NCI-H82 (cell line): ENCODE measurements around the gene ARSI.

ENCODE experiments used
- DNase-seq: peaks from one replicate; lab custom pipeline; 2025; lab: John Stamatoyannopoulos, UW

The ARSI gene

DNA sequence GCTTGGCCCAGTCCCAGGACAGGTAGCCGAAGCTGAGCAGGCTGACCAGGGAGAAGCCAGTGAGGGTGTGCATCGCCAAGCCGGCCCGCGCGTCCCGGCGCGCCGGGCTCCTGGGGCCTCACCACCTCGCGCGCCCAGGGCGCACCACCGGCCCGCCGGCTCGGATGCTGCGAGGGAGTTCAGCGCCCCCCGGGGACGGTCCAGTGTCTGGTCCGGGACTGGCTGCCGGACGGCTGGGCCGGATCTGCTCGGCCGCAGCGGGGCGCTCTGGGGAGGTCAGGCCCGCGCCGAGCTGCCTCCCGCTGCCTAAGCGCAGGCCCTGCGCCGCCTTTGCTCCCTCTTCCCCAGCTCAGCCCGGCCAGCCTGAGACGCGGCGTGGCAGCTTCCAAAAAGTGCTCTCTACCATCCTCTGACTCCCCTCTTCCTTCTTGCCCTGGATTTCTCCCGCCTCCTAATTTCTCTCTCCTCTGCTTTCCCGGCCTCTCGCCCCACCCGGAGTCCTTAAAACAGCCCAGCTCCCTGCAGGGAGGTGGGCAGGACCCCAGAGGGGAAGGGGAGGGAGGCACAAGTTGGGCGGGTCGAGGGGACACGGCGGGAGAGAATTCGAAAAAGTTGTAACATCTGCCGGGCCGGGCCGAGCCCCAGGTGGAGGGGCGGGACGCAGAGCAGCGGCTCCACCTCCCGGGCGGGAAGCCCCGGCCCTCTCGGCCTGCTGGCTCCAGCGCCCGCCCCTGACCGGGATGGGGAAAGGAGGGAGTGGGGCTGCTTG, at the start of gene ARSI:
TSS of gene ARSI (minus strand) at position 605 of the 769 bp plus-strand sequence. CDS start at position 73, 532 bp downstream.
- DNase-seq: peak; percentile 80

DNA sequence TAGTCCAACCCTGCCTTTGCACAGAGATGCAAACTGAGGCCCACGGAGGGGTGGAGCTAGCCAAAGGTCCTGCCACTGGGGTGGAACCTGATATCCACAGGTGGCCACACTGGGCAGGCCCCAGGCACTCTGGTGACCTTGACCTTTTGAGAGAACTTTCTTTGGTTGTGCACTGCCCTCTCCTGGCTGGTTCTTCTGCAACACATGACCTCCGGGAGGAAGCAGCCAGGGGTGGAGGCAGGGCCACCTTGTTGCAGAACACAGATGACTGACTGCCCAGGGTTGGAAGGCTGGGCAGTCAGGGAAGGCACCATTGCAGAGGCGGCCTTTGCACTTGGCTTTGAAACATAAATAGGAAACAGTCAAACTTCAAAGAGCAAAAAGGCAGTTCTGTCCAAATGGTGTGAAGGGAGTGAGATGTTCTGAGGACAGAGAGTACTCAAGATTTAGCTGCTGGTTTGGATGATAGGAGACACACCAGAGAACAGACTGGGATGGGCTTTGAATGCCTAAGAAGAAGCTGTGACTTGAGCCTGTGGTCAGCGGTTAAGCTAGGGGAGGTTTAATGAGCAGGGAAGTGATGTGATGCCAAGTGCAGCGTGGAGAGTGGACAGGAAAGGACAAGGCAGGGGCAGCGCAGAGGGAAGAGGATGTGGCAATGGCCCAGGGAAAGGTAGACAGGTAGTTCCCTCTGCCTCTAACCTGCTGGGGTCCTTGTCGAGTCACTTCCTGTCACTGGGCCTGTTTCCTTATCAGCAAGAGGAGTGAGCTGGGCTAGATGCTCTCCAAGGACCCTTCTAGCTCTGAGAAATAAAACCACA, 48.0 kb upstream of the ARSI start:
- DNase-seq: peak; percentile 74

DNA sequence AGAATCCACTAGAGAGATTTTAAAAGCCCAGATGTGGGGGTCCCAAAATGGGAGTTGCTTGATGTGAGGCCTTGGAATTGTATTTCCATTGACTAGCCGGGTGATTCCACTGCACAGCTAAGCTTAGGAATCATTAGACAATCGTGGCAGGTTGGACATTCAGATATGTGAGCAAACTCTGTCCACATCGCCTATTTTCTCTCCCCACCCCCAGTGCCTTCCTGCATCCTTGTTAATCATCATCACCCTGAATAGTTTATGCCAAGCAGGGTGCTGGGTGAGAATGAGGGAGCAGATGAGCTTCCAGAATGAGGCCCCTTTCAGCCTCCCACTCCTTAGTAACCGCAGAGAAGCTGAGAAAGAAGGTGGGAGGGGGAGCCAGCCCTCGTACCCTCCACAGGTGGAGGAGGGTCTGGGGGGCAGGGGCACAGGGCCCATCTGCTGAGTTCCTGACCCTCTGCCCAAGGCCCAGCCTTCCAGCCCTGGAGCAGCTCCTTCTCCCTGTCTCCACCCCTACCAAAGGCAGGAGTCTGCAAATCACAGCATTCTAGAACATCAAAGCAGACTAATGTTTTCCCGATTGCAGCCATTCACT, 47.1 kb upstream of the ARSI start:
- DNase-seq: no peak

DNA sequence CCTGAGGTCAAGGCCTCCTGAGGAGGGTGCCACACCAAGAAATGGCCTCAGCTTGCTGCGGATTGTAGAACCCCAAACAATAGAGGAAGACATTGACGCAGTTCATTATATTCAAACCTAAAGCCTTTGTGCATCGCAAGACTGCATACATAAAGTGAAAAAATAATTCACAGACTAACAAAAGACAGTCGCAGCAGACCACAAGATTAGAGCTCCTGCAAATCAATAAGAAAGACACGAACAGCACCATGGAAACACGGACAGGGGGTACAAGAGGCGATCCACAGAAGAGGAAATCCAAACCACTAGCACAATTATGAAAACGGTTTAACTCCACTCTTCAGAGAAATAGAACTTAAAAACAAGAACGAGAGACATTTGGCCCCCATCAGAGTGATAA, 44.7 kb upstream of the ARSI start:
- DNase-seq: no peak

DNA sequence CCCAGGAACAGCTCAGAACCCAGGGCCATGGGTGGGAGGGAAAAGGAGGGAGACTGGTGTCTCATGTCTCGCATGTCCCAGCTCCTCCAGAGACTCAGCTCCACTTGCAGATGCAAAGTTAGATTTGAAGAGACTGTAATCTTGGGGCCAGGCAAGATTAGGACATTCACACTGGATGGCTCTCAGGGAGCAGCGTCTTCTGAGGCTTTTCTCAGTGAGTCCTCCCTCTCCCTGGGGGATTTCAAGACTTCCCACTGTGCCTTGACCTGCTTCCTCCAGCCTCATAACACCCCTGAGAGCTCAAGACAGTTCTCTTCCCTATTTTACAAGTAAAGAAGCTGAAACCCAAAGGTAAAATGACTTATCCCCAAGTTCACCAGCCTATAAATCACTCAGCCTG, 44.3 kb upstream of the ARSI start:
- DNase-seq: no peak

DNA sequence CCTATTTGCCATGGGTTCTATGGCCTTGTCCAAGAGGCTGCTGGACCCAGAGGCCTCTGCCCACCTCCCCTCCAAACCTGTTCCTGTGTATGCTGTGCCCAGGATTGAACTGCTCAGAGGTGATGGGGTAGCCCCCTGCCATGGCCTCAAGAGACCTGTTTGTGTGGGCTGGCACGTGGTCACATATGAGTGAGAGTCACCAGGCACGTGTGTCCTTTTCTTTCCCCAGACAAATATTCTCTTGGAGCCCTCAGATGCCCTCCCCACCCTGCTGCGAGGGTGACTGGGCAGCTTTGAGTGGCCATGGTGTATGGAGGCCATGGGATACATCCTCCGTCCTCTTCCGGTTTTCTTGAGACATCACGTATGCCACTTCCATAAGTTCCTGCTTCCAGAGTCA, 43.9 kb upstream of the ARSI start:
- no peak for DNase-seq

DNA sequence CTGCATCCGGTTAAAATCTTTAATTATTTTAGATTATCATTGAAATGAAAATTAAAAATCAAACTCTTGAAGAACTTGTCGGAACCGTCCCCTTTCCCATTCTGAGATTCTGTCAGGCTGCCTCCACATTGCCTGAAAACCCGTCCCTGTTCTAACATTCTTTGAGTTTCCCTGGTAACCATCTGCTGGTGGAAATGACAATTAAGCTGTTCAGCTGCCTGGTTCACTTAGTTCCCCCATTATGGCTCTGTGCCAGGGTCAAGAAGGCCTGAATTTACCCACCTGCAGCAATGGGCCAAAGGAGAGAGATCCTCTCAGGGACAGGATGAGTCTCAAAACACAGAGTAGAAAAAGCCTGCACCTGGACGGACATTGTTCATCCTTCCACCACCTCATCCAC, 43.0 kb upstream of the ARSI start:
- DNase-seq: peak; percentile 41

DNA sequence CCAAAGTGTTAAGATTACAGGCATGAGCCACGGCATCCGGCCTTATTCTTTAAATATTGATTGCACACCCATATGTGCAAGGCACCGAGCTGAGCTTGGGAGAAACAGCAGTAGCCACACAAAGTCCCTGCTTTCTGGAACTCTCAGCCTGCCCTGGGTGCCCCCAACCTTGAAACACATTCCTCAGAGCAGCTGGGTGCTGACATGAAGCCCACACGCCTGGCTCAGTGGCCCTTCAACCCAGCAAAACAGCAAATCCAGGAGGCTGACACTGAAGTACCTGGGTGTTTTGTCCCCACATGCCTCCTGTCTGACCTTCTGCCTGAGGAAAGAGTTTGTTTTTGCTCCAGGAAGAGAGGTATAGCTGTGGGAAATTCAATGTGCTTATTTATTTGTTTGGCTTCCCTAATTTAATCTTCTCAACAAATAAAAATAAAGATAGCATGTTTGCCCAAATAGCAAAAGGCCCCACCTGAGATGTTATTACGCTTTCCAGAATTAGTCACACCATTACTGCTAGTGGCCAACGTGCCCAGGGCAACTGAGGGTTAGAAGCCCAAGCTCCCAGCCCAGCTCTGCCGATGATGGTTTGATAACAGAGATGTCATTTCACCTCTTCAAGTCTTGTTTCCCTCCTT, 41.4 kb upstream of the ARSI start:
- no peak for DNase-seq

DNA sequence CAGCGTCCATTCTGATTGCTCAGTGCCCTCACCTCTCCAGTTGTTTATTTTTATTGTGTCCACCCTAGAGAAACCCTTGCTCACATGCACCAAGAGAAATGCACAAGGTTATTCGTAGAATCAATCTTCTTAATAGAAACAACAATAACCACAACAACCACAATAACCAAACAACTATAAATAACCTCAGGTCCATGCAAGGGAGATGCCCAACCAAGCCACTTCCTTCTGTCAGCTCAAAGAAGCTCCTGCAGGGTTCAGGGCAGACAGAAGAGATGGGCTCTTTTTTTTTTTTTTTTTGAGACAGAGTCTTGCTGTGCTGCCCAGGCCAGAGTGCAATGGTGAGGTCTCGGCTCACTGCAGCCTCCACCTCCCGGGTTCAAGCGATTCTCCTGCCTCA, 39.9 kb upstream of the ARSI start:
- no peak for DNase-seq

DNA sequence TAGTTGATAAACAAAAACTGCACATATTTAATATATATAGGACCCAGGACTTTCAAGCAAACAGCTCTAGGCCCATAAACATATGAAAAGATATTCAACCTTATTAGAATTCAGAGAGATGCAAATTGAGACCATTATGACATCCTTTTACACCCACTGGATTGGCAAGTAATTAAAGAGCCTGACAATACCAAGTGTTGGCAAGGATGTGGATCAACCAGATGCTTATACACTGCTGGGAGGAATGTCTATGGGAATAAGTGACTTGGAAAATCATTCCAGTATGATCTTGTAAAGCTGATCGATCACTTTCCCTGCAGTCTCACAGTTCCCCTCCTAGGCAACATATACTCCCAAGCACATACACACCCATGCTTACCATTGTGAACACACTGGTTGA, 39.3 kb upstream of the ARSI start:
- no peak for DNase-seq

DNA sequence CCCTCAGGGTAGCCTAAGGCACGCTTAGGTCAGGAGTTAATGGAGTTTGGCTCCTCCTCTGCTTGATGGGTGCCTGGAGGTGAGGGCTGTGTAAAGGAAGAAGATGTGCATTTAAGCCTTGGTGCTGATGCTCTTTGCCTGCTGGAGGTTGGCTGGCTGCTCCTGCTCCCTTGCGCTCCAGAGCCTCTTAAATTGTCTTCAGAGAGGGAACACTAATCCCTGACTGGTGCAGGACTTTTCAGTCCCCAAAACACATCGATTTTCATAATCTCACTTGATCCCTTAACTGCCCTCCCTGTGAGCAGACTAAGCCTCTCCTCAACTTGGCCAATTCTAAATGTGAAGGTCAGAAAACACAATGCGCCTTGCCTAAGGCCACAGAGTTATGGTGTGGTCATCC, 38.6 kb upstream of the ARSI start:
- DNase-seq: peak; percentile 87

DNA sequence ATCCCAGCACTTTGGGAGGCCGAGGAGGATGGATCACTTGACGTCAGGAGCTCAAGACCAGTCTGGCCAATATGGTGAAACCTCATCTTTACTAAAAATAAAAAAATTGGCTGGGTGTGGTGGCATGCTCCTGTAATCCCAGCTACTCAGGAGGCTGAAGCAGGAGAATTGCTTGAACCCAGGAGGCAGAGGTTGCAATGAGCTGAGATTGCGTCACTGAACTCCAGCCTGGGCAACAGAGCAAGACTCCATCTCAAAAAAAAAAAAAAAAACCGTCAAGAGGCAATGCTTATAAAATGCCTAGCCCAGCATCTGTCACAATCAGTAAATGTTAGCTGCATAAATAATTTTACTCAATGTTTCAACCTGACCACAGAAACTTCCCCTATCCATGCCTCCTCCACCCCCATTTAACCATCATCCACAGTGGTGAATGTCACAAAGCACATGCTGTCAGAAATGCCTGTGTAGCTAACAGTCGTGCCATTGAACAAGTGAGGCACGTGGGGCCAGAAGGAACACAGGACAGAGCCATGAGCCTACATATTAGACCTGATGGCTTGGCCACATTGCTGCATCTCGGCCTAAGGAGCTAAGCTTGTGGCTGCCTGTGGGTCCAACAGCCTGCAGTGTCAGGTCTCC, 38.0 kb upstream of the ARSI start:
- no peak for DNase-seq

DNA sequence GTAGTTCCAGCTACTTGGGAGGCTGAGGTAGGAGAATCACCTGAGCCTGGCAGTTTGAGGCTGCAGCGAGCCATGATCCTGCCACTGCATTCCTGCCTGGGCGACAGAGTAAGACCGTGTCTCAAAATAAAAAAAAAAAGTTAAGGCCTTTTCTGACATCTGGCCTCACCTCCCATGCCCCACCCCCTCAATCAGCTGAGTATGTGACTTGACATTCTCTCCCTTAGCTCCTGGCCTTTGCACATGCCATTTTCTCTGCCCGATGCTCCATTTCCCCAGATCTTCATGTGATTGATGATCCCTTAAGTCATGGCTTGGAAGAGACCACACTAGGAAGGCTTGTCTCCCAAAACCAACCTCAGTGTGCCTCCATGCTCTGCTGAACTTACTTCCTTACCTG, 37.1 kb upstream of the ARSI start:
- peak; percentile 10 for DNase-seq

DNA sequence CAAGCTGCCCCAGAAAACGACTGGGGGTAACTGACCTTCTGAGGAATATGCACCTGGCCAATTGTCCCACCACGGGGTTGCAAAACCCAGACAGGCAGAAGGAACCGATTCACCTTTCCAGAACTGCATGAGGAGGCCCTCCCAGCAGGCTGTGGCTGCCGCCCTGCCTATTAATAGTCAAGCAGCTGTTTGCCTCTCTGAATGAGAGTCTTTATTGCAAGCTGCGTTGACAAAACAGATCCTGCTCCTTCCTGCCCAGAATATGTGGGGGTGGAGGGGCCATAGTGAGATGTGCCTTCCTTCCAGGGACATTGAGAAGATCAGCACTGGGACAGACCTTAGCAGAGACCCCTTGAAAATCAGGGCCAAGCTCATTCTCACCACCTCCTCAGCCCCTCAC, 36.5 kb upstream of the ARSI start:
- peak; percentile 28 for DNase-seq

DNA sequence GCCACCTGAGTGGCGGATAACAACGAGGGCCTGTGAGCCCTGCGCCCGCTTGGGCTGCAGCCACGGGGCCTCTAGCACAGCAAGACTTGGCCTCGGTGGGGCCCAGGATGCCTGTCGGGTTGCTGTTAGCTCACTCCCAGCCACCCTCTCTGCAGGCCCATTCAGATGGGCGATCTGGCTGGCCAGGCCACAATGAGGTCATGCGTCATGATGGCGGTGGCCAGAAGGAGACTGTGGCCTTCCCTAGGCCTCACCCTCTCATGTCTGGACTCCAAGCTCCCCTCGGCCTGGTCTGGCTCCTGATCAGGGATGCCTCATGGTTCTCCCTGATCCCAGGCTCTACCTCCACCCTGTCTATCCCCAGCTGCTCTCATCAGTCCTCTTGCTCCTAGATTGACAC, 35.8 kb upstream of the ARSI start:
- no peak for DNase-seq

DNA sequence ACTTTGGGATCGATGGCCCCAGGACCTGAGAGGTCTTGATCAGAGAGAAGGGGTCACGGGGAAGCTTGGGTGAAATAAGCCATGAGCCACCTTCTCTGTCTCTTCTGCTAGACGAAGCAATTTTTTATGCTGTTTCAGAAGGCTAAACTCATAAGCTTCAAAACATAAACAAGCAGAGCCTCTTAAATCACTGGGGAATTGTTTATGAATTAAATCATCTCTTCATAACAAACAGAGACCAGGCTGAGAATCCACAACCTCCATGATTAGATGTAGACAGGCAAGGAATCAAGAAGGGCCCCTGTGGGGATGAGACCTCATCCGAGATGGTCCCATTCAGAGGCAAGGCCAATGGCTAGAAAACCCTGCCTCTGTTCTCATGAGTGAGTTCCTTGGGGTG, 33.1 kb upstream of the ARSI start:
- no peak for DNase-seq

DNA sequence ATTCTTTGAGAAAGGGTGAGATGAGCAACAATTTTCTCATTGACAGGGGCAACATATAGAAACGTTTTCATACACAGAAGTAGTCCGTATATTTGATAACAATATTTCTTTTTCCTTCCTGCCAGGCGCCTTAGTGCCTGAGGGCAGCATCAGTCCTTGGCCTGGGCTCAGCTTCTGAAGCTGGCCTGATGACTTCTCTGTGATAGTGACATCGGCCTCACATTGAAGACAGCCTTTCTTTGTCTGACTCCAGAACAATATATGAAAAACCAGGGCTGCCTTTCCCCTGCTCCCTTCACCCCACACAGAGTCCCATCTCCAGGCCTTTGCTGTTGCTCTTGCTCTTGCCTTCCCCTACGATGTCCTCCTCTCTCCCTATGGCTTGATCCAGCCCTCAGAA, 30.7 kb upstream of the ARSI start:
- DNase-seq: no peak

DNA sequence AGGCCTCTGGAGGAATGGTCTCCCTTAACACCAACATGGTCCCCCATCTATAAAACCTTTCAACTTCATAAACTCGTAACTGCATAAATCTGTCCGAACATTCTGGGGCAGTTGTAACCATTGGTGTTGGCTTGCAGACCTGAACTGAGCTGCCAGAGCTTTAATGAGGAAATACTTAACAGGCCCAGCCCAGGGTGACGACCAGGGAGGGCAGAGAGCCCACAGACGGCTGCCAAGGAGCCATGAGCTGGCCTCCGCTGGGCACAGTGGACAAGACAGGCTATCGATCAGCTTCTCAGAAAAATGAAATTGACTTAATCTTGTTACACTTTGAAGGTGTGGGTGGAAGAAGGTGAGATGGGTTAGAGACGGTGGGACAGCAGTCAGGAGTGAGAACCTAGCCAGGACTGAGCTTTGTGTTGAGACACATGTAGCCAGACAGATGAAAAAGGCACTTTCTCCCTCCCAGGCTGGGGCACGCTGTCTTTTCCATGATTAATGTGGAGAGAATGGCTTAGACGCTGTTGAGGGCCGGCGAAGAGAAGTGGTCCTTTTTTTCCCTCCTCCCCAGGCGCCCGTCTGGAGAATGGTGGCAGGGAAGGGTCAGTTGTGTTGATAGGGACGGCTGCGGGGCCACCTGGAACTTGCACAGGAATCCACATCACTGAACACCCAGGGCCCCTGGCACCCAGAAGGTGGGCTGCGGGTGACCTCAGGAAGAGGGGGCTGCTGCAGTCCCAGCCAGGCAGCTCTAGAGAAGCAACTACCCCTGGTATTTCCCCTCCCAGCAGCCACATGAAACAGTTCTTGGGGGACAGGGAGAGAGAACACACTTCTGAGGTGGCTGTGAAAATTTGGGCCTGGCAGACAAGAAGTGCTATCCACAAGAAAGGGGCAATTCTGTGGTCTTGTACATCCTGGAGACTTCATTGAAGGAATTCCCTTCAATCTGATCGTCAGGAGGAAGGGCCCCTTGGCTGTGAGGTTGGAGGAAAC, 27.5 kb upstream of the ARSI start:
- DNase-seq: no peak

DNA sequence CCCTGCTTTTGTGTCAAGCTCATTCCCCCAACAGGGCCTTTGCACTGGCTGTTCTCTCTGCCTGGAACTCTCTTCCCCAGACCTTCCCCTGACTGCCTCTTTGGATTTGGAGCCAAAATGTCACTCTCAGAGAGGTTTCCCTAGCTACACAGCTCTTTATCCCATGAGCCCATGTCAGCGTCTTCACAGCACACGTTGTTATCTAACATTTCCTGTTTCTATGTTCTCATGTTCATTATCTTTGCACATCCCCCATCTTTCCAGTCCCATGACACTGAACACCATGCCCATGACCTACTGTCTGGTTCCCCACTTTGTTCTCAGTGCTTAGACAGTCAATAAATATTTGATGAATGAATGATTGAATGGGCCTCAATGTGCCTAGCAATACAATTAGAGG, 26.3 kb upstream of the ARSI start:
- DNase-seq: no peak

DNA sequence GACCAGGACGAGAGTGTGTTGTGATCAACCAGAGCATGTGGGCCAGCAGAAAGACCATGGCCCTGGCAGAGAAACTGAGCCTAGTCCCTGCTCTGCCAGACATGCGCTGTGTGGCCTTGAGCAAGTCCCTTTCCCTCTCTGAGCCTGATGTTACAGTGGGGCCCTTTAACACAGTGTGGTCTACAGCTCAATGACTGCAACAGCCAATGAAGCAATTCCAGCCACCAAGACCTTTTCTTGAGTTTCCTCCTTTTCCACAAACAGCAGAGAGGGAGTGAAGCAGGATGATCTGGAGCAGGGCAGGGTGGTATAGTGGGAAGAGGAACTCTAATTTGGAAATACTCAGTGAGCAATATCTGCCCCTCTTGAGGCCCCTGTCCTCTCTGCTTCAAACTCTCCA, 25.8 kb upstream of the ARSI start:
- no peak for DNase-seq

DNA sequence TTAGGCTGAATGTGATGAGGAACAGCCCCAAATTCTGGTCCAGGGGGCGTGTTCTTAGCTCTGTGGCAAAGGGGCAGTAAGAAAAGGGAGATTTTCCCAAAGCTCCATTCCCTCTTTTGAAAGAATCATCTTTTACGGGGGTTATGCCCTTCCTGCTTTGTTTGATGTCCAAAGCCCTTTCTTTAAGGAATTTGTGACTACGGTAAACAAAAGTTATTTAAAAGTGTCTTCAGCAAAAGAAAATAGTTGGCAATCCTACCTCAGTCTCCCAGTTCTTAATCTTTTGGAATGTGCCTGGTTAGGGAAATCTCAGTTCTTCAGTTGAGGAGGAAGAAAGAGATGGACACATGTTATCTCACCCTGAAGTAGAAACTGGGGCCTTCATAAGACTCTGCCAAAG, 24.4 kb upstream of the ARSI start:
- no peak for DNase-seq
